ENCODE measurements around the gene ZG16B. TPM values are rescaled to one million over a fixed set of nuclear protein-coding genes. Genes with fewer than 3 reads are reported as not detected.

ZG16B gene
- total and polyA plus RNA-seq, 2 donors (not counting 1 experiment from before 2014, with no cell fraction given), result not detected

DNA sequence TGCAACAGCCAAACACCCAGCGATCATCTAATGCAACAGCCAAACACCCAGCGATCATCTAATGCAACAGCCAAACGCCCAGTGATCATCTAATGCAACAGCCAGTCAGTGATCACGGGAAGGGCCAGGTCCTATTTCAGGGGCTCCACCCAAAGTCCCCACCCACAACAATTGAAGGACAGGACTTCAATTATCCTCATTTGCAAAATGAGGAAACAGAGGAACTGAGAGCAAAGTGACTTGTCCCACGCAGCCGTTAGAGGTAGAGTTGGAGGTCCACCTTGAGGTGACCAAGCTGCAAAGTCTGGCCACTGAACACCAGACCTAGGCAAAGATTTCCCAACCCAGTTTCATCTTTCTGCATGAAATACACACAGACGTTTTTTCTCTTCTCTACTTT, 3.7 kb downstream of the ZG16B start:
- Histone ChIP-seq H3K27ac (ENCODE audit: insufficient read depth, low read length) (no peak overlapping the region), H4K20me1 (ENCODE audit: control insufficient read depth, extremely low read depth, insufficient read depth, low read length) (no peaks in the 10 kb centered on the region), H3K4me1 (ENCODE audit: control insufficient read depth, extremely low read depth, insufficient read depth, low read length) (peaks cover 3% of the 10 kb centered on the region), H3K27me3 (ENCODE audit: control insufficient read depth, insufficient read depth, low read length) (peaks cover 4% of the 10 kb centered on the region), H3K9ac (ENCODE audit: insufficient read depth, low read length) (no peak overlapping the region), H3K4me3 (replicated peaks in 1 of 4; ENCODE audit: control extremely low read depth in 1 of 4, insufficient read depth in 1 of 4, low read depth in 3 of 4, low read length in 4 of 4) (no peak overlapping the region), H3K9me3 (ENCODE audit: control insufficient read depth, insufficient read depth, low read depth, low read length) (no peaks in the 10 kb centered on the region), H2AFZ (ENCODE audit: low read length) (no peak overlapping the region), H3K79me2 (ENCODE audit: control insufficient read depth, insufficient read depth, low read length) (no peaks in the 10 kb centered on the region), H3K36me3 (ENCODE audit: control insufficient read depth, insufficient read depth, low read length) (no peaks in the 10 kb centered on the region), H3K4me2 (ENCODE audit: extremely low read depth, insufficient read depth, low read length) (no peak overlapping the region)
- TF ChIP-seq EZH2 (IDR thresholded peaks at IDR 0.05; ENCODE audit: low read length, missing control alignments), result no peak
- no peak for TF ChIP-seq CTCF (conservative IDR thresholded peaks at IDR 0.05 in 1 of 2, IDR thresholded peaks at IDR 0.05 in 1 of 2; ENCODE audit: low read depth in 1 of 2, low read length in 2 of 2)
- no peak for DNase-seq (ENCODE audit: low read depth in 2 of 2)

DNA sequence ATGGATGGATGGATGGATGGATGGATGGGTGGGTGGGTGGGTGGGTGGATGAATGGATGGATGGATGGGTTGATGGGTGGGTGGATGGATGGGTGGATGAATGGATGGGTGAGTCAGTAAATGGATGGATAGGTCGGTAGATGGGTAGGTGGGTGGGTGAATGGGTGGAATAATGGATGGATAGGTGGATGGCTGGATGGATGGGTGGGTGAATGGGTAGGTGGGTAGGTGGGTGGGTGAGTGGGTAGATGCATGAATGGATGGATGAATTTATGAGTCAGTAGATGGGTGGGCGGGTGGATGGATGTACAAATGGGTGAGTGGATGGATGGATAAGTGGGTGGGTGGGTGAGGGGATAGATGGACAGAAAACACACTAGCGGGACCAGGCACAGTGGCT, 4.9 kb downstream of the ZG16B start:
- Histone ChIP-seq H3K27ac (ENCODE audit: insufficient read depth, low read length) (no peak overlapping the region), H3K4me2 (ENCODE audit: extremely low read depth, insufficient read depth, low read length) (no peak overlapping the region), H3K79me2 (ENCODE audit: control insufficient read depth, insufficient read depth, low read length) (no peaks in the 10 kb centered on the region)

More for the DNA sequence above, 4.9 kb downstream of the ZG16B start:
- Histone ChIP-seq H3K27me3 (ENCODE audit: control insufficient read depth, insufficient read depth, low read length) (no peaks in the 10 kb centered on the region), H3K9me3 (ENCODE audit: control insufficient read depth, insufficient read depth, low read depth, low read length) (no peaks in the 10 kb centered on the region), H3K4me3 (replicated peaks in 1 of 4; ENCODE audit: control extremely low read depth in 1 of 4, insufficient read depth in 1 of 4, low read depth in 3 of 4, low read length in 4 of 4) (no peak overlapping the region), H3K4me1 (ENCODE audit: control insufficient read depth, extremely low read depth, insufficient read depth, low read length) (peaks cover 7% of the 10 kb centered on the region), H3K36me3 (ENCODE audit: control insufficient read depth, insufficient read depth, low read length) (no peaks in the 10 kb centered on the region), H4K20me1 (ENCODE audit: control insufficient read depth, extremely low read depth, insufficient read depth, low read length) (no peaks in the 10 kb centered on the region), H2AFZ (ENCODE audit: low read length) (no peak overlapping the region), H3K9ac (ENCODE audit: insufficient read depth, low read length) (no peak overlapping the region)
- no peak for TF ChIP-seq CTCF (conservative IDR thresholded peaks at IDR 0.05 in 1 of 2, IDR thresholded peaks at IDR 0.05 in 1 of 2; ENCODE audit: low read depth in 1 of 2, low read length in 2 of 2)
- no peak for TF ChIP-seq EZH2 (IDR thresholded peaks at IDR 0.05; ENCODE audit: low read length, missing control alignments)
- DNase-seq (ENCODE audit: low read depth in 2 of 2), result no peak
